GM21576 (cell line): ENCODE data around the gene TLL2.
A peak's percentile ranks its signal among the peaks of the same experiment; 100 is the strongest.

ENCODE experiments used
- ATAC-seq: cut with Tn5 transposase; IDR thresholded peaks from one replicate; pipeline ENCODE4 v1.9.1; 2021; ENCODE audit warnings: mild to moderate bottlenecking, moderate library complexity; ENCODE audit not compliant: unreplicated experiment

The TLL2 gene

GRCh38 chr10:96337106-96337505, 176.6 kb downstream of the TLL2 start:
- no peak for ATAC-seq

- no peak for ATAC-seq
Measured at GRCh38 chr10:96334616-96335526, 178.9 kb downstream of the TLL2 start.

DNA sequence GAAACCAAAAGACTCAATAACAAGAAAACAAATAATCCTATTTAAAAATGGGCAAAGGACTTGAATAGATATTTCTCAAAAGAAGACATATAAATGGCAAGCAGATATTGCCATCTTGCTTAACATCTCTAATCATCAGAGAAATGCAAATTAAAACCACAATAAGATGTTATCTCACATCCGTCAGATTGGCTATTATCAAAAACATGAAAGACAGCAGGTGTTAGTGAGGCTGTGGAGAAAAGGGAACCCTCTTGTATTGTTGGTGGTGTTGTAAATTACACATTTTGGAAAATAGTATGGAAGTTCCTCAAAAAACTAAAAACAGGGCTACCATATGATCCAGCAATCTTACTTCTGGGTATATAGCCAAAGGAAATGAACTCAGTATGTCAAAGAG, 180.6 kb downstream of the TLL2 start:
- no peak for ATAC-seq

DNA sequence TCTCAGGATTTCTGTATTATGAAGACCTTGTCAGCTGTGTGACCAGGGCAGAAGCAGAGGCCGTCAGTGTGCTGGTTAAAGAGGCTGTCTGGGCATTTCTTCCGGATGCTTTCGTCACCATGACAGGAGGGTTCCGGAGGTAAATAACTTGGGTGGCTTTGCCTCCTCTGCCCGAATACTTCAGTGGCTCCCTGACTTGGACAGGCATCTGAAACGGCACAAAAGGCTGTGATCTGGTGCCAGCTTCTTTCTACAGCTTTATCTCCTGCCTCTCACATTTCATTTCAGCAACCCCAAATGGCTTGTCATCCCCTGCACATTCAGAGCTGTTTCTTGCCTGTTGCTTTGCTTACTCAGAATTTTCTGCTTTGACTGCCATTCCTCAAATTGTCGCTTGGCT, 186.3 kb downstream of the TLL2 start:
- no peak for ATAC-seq

DNA sequence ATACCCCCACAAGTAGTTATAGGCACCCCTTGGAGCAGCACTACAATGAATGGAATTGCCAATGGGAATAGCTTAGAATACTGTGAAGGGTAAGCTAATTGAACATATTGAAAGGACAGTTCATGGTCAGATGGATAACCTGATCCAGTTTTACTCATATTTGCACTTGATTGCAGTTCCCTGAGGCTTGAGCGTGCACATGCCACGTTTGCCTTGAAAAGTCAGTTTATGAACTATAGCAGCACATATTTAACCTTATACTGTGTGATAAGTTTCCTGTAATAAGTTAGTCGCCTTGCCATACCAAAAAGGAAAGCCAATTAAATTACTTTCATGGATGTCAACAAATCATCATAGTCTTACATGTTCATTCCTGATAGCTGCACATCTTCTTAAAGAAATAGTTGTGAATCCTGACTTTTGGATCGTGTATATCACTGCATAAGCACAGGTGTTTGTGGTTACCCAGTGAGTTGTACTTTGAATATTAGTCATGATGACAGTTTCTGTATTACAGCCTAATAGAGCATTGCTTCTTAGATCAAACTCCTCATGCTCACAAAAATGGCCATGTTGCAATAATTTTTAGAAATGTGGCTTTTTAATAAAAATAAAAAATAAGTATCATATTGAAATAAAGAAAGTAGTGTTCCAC, 187.9 kb downstream of the TLL2 start:
- ATAC-seq, result peak; percentile 93

DNA sequence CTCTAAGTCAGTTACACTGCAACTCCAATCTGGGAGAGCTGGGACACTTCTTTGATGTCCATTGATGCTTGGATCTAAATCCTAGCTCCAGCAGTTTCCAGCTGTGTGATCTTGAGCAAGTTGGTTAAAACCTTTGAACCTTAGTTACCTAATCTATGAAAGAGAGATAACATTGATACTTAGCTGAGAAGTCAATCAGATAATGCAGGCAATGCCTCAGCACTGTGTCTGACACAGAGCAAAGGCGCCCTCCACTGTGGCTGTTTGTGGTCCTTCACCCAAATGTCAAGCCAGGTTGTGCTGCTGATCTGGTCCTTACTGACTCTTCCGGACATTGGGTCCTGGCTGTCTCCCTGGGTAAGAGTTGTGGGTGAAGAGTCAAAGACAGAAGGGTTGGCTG, 189.3 kb downstream of the TLL2 start:
- ATAC-seq, result no peak

GRCh38 chr10:96322275-96322674, 191.5 kb downstream of the TLL2 start:
- ATAC-seq, result no peak

GRCh38 chr10:96321822-96322221, 191.9 kb downstream of the TLL2 start:
- no peak for ATAC-seq

DNA sequence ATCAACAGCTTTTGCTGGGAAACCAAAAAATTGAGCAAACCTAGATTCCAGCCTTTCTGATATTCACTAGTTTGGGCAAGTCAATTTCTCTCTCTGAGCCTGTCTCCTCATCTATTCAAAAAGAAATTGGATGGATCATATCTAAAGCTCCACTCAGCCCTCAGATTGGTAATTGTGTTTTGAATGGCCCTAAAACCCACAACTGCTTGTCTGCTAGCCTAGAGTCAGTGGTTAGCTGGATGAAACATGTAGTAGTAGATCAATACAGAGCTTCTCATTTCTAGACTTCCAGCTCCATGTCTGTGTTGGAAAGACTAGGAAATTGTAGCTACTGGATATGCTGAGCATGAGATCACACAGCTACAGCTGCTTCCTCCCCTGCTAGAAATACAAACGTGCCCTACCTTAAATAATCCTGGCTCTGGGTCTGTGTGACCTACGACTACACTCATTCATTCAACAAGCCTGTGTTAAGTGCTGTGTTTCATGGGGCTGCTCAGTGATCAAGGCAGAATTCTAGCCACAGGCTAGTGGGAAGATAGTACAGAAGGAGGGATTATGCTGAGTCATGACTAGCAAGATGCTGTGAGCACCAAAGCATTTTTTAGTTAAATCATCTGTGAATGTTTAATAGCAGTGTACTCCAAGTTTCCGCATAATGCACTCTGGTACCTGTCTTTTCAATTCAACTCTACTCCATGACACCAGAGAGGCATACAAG, 193.8 kb downstream of the TLL2 start:
- ATAC-seq, result no peak

DNA sequence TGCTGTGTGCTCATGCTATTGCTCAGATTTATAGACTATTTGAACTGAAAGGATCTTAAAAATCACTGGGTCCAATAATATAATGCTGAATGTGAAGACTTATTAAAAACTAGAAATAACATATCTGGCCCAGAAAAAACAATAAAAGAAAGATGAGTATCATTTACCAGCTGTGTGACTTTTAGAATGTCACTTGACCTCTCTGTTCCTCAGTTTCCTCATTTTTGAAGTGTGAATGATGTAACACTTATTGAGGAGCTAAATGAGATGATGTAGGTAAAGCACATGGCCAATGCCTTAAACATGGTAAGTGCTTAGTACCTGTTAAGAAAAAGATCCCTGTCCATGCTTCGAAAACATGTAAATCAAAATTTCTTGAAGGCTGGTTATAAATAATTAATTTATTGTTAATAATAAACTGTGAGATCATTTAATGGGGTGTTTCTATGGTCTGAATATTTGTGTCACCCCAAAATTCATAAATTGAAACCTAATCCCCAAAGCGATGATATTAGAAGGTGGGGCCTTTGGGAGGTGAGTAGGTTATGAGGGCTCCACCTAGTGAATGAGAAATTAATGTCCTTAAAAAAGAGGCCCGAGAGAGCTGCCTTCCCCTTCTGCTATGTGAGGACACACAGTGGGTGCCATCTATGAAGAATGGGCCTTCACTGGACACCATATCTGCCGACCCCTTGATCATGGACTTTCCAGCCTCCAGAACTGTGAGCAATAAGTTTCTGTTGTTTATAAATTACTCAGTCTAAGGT, 196.5 kb downstream of the TLL2 start:
- no peak for ATAC-seq
